ENCODE data around the gene PLCXD1. TPM values are rescaled to one million over a fixed set of nuclear protein-coding genes. Genes with fewer than 3 reads are reported as not detected.
"Not testable (repeated sequence)": the region's sequence is repeated elsewhere in the genome, so short reads cannot be mapped to it uniquely, and the experiment has no call there.

PLCXD1 gene
- total and polyA plus RNA-seq, 2 experiments from 2014 or later, result 22.0 to 40.1 TPM

- Histone ChIP-seq H3K27ac (peak overlapping the region; percentile 84), H3K4me2 (peak overlapping the region; percentile 78), H3K79me2 (peaks cover 44% of the 10 kb centered on the region), H3K4me1 (ENCODE audit: insufficient read depth) (peaks cover 19% of the 10 kb centered on the region), H4K20me1 (ENCODE audit: insufficient read depth, poor library complexity, severe bottlenecking) (peaks cover 17% of the 10 kb centered on the region), H3K4me3 (peak overlapping the region; percentile 57)
- not testable (repeated sequence) for H3K9me2 ChIP-seq (replicated peaks; ENCODE audit: insufficient read depth); H3K9me3 ChIP-seq (ENCODE audit: low read depth); H3K36me3 ChIP-seq (replicated peaks; ENCODE audit: insufficient read depth, low read depth); DNase-seq (ENCODE audit: low spot score); H3K27me3 ChIP-seq; H2AFZ ChIP-seq
- WGBS (ENCODE audit: low lambda C conversion rate, missing lambda C conversion rate), result 81% methylated on average over 21 of the region's 21 CpGs
These were observed 960 bp downstream of the PLCXD1 start for GRCh38 chrX:282000-282681.

GRCh38 chrX:283115-283845, 2.1 kb downstream of the PLCXD1 start:
- Histone ChIP-seq H3K27me3 (no peaks in the 10 kb centered on the region), H3K27ac (no peak overlapping the region), H3K4me3 (peak overlapping the region; percentile 38), H3K79me2 (peaks cover 41% of the 10 kb centered on the region), H3K9me3 (ENCODE audit: low read depth) (no peaks in the 10 kb centered on the region), H2AFZ (peak overlapping the region; percentile 46), H3K4me2 (peak overlapping the region; percentile 78), H3K9me2 (replicated peaks; ENCODE audit: insufficient read depth) (no peaks in the 10 kb centered on the region), H3K4me1 (ENCODE audit: insufficient read depth) (peaks cover 19% of the 10 kb centered on the region), H3K36me3 (replicated peaks; ENCODE audit: insufficient read depth, low read depth) (no peaks in the 10 kb centered on the region), H4K20me1 (ENCODE audit: insufficient read depth, poor library complexity, severe bottlenecking) (peaks cover 24% of the 10 kb centered on the region)
- DNase-seq (ENCODE audit: low spot score), result peak; percentile 92
- TF ChIP-seq CTCF (IDR thresholded peaks at IDR 0.05; ENCODE audit: poor library complexity) (no peak), EZH2 (IDR thresholded peaks at IDR 0.05; ENCODE audit: borderline replicate concordance) (no peak), EZH2phosphoT487 (IDR thresholded peaks at IDR 0.05; ENCODE audit: low read depth, severe bottlenecking, unreplicated experiment) (no peak)
- WGBS (ENCODE audit: low lambda C conversion rate, missing lambda C conversion rate), result 4% methylated on average over 29 of the region's 45 CpGs

- H3K36me3 ChIP-seq (replicated peaks; ENCODE audit: insufficient read depth, low read depth), result no peaks in the 10 kb centered on the region
- no peak overlapping the region for H2AFZ ChIP-seq
- H3K9me2 ChIP-seq (replicated peaks; ENCODE audit: insufficient read depth), result no peaks in the 10 kb centered on the region
- no peak overlapping the region for H3K4me2 ChIP-seq
- peaks cover 24% of the 10 kb centered on the region for H4K20me1 ChIP-seq (ENCODE audit: insufficient read depth, poor library complexity, severe bottlenecking)
- 99% methylated on average over 13 of the region's 13 CpGs for WGBS (ENCODE audit: low lambda C conversion rate, missing lambda C conversion rate)
- H3K9me3 ChIP-seq (ENCODE audit: low read depth), result no peaks in the 10 kb centered on the region
- peaks cover 30% of the 10 kb centered on the region for H3K79me2 ChIP-seq
- no peaks in the 10 kb centered on the region for H3K27me3 ChIP-seq
- no peak for TF ChIP-seq CTCF (IDR thresholded peaks at IDR 0.05; ENCODE audit: poor library complexity)
- no peak for TF ChIP-seq EZH2 (IDR thresholded peaks at IDR 0.05; ENCODE audit: borderline replicate concordance)
- no peak for TF ChIP-seq EZH2phosphoT487 (IDR thresholded peaks at IDR 0.05; ENCODE audit: low read depth, severe bottlenecking, unreplicated experiment)
- no peak overlapping the region for H3K27ac ChIP-seq
- H3K4me3 ChIP-seq, result no peak overlapping the region
- DNase-seq (ENCODE audit: low spot score), result no peak
- peaks cover 12% of the 10 kb centered on the region for H3K4me1 ChIP-seq (ENCODE audit: insufficient read depth)
These were observed 4.0 kb downstream of the PLCXD1 start for GRCh38 chrX:285076-285677.

- no peak for TF ChIP-seq EZH2phosphoT487 (IDR thresholded peaks at IDR 0.05; ENCODE audit: low read depth, severe bottlenecking, unreplicated experiment)
- TF ChIP-seq CTCF (IDR thresholded peaks at IDR 0.05; ENCODE audit: poor library complexity), result no peak
- TF ChIP-seq EZH2 (IDR thresholded peaks at IDR 0.05; ENCODE audit: borderline replicate concordance), result no peak
- no peak for DNase-seq (ENCODE audit: low spot score)
- H3K27ac ChIP-seq, result no peak overlapping the region
- WGBS (ENCODE audit: low lambda C conversion rate, missing lambda C conversion rate), result 92% methylated on average over 7 of the region's 7 CpGs
- no peaks in the 10 kb centered on the region for H3K4me1 ChIP-seq (ENCODE audit: insufficient read depth)
- H3K4me2 ChIP-seq, result no peak overlapping the region
- peaks cover 19% of the 10 kb centered on the region for H3K79me2 ChIP-seq
- no peaks in the 10 kb centered on the region for H3K36me3 ChIP-seq (replicated peaks; ENCODE audit: insufficient read depth, low read depth)
- H3K4me3 ChIP-seq, result no peak overlapping the region
- no peak overlapping the region for H2AFZ ChIP-seq
- H3K9me3 ChIP-seq (ENCODE audit: low read depth), result no peaks in the 10 kb centered on the region
- no peaks in the 10 kb centered on the region for H3K27me3 ChIP-seq
- H4K20me1 ChIP-seq (ENCODE audit: insufficient read depth, poor library complexity, severe bottlenecking), result peaks cover 17% of the 10 kb centered on the region
- no peaks in the 10 kb centered on the region for H3K9me2 ChIP-seq (replicated peaks; ENCODE audit: insufficient read depth)
These were observed 6.5 kb downstream of the PLCXD1 start for GRCh38 chrX:287670-288069.

Measured in hepatocyte (in vitro differentiated cells).